Measurements from ENCODE around the gene SLC35B2. TPM values are rescaled to one million over a fixed set of nuclear protein-coding genes. Genes with fewer than 3 reads are reported as not detected.

SLC35B2 gene
- total RNA-seq, 1 experiment from 2014 or later, result 28.9 TPM

GRCh38 chr6:44262467-44263353, 5.4 kb upstream of the SLC35B2 start:
- DNase-seq (ENCODE audit: low spot score), result no peak
- no peak overlapping the region for H3K27ac Mint-ChIP-seq
- peaks cover 4% of the 10 kb centered on the region; the same call in 1 of the 2 replicates for H3K36me3 Mint-ChIP-seq
- no peak for ATAC-seq
- H3K9me3 Mint-ChIP-seq, result no peaks in the 10 kb centered on the region
- no peak for TF ChIP-seq FOXK1 (CRISPR knock-in tag; IDR thresholded peaks at IDR 0.05)
- no peak for TF ChIP-seq OVOL2 (CRISPR knock-in tag; IDR thresholded peaks at IDR 0.05; ENCODE audit: borderline replicate concordance)
- no peak for TF ChIP-seq PRDM15 (CRISPR knock-in tag; IDR thresholded peaks at IDR 0.05)
- TF ChIP-seq ZBTB21 (CRISPR knock-in tag; IDR thresholded peaks at IDR 0.05; ENCODE audit: borderline replicate concordance), result no peak
- no peak for TF ChIP-seq FOXJ3 (CRISPR knock-in tag; IDR thresholded peaks at IDR 0.05; ENCODE audit: borderline replicate concordance)
- no peak for TF ChIP-seq HMGXB4 (CRISPR knock-in tag; IDR thresholded peaks at IDR 0.05)
- TF ChIP-seq RORB (CRISPR knock-in tag; IDR thresholded peaks at IDR 0.05), result no peak
- TF ChIP-seq ATF2 (CRISPR knock-in tag; IDR thresholded peaks at IDR 0.05; ENCODE audit: borderline replicate concordance, low read depth), result no peak
- TF ChIP-seq STAT6 (CRISPR knock-in tag; conservative IDR thresholded peaks at IDR 0.05; ENCODE audit: low read depth), result no peak
- TF ChIP-seq ZNF423 (CRISPR knock-in tag; IDR thresholded peaks at IDR 0.05), result no peak
- no peak for TF ChIP-seq TEAD1 (CRISPR knock-in tag; IDR thresholded peaks at IDR 0.05)
- TF ChIP-seq ZNF396 (CRISPR knock-in tag; IDR thresholded peaks at IDR 0.05; ENCODE audit: borderline replicate concordance), result no peak
- no peak for TF ChIP-seq ZNF263 (CRISPR knock-in tag; IDR thresholded peaks at IDR 0.05; ENCODE audit: low read depth)
- TF ChIP-seq ERG (CRISPR knock-in tag; IDR thresholded peaks at IDR 0.05), result no peak
- TF ChIP-seq NFE2L1 (CRISPR knock-in tag; IDR thresholded peaks at IDR 0.05), result no peak
- CTCF ChIA-PET, result interaction anchor here (0.6 to 1.7 kb wide), 3 partner anchors 42 to 1275 kb away, joined by 3 to 6 read pairs (median 4); no protein-coding TSS in a partner anchor
- H3K4me3 Mint-ChIP-seq, result peak overlapping the region; percentile 95
- POLR2A ChIA-PET, result interaction anchor here (1.2 kb wide), 1 partner anchor 16 kb away, joined by 3 read pairs; the partner anchor contains the start of gene HSP90AB1
- peaks cover 9% of the 10 kb centered on the region for H3K27me3 Mint-ChIP-seq (ENCODE audit: low read depth)
- peaks cover 32% of the 10 kb centered on the region for H3K4me1 Mint-ChIP-seq
